Activated T-cell treated with anti-CD3 and anti-CD28 coated beads, Interleukin-2, amount 50 U/mL, for 72 hours (primary cell): ENCODE results near the gene SOX30. TPM values are rescaled to one million over a fixed set of nuclear protein-coding genes. Genes with fewer than 3 reads are reported as not detected.

Source experiments
- total RNA-seq, 2 donors: library from RNA; stranded (reverse); gene quantifications; one replicate each; pipeline ENCODE4 v1.2.3, GENCODE V29; 2022

Gene SOX30
- total RNA-seq, 2 donors from 2014 or later = 0.34 to 2.0 TPM

Other genes starting within 250 kb of the SOX30 start
- 1 to 10 TPM; 3.1 to 5.9 TPM for gene NIPAL4, start 192.2 kb downstream of the SOX30 start, total RNA-seq
- gene ADAM19, start 76.7 kb downstream of the SOX30 start, total RNA-seq = 100 to 1,000 TPM in 1 of 2 donors, 10 to 100 TPM in 1; 50.2 to 127 TPM
- not detected for gene C5orf52, start 19.1 kb upstream of the SOX30 start, total RNA-seq
- 10 to 100 TPM; 33.4 to 35.7 TPM for gene THG1L, start 79.0 kb upstream of the SOX30 start, total RNA-seq
- 1 to 10 TPM; 6.7 to 7.4 TPM for gene LSM11, start 91.3 kb upstream of the SOX30 start, total RNA-seq
- 10 to 100 TPM; 60.7 to 66.0 TPM for gene CLINT1, start 206.7 kb upstream of the SOX30 start, total RNA-seq